Activated T-cell treated with anti-CD3 and anti-CD28 coated beads, Interleukin-2, amount 50 U/mL, for 4 hours (primary cell): ENCODE results near the gene IKZF1. TPM values are rescaled to one million over a fixed set of nuclear protein-coding genes. Genes with fewer than 3 reads are reported as not detected.

Experiments
- ATAC-seq, 2 donors: fragments of 200-7000 bp; cut with Tn5 transposase; one replicate each; pipeline ENCODE4 v1.10.0; 2021
- DNase-seq: peaks from one replicate; pipeline ENCODE4 v3.0.0-alpha.2; 2020
- H3K27me3 Mint-ChIP-seq: one replicate; pipeline ENCODE4 v1.8.0; 2021; ENCODE audit warnings: low read depth, mixed read lengths
- H3K36me3 Mint-ChIP-seq: one replicate; pipeline ENCODE4 v1.8.0; 2022; ENCODE audit warnings: mixed read lengths; ENCODE audit not compliant: insufficient read depth
- H3K4me1 Mint-ChIP-seq: one replicate; pipeline ENCODE4 v1.8.0; 2021; ENCODE audit warnings: low read depth, mixed read lengths
- H3K4me3 Mint-ChIP-seq: one replicate; pipeline ENCODE4 v1.8.0; 2021; ENCODE audit warnings: mild to moderate bottlenecking, moderate library complexity, mixed read lengths
- H3K9me3 Mint-ChIP-seq: one replicate; pipeline ENCODE4 v1.8.0; 2021; ENCODE audit warnings: mixed read lengths
- total RNA-seq, 3 donors: library from RNA; stranded (reverse); gene quantifications; one replicate each; pipeline ENCODE4 v1.2.1, GENCODE V29; 2021

The IKZF1 gene
- total RNA-seq, 3 donors from 2014 or later: 168 to 229 (median 228) TPM

DNA sequence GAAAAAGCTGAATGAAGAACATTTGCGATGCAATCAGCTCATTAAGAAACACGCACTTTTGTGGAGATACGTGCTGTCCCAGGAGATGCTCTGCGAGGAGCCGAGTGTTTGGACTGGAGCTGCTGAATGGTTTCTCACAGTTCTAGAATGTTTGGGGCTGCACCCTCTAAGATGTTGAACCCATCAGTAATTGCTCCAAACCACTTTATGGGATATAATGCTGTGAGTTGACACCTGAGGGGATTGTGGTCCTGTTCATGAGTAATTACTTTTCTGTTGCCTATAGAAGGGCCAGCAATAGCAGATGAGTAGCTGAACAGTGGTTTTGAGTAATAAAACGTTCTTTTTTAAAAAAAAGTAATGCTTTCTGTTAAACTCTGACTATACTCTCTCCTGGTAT is 63.1 kb downstream of the IKZF1 start:
- peaks cover 61% of the 10 kb centered on the region for H3K36me3 Mint-ChIP-seq
- ATAC-seq: peak; percentile 71 to 73
- peaks cover 4% of the 10 kb centered on the region for H3K9me3 Mint-ChIP-seq
- H3K4me1 Mint-ChIP-seq: peaks cover 95% of the 10 kb centered on the region
- H3K4me3 Mint-ChIP-seq: peak overlapping the region; percentile 65
- DNase-seq: no peak
- H3K27me3 Mint-ChIP-seq: no peaks in the 10 kb centered on the region

DNA sequence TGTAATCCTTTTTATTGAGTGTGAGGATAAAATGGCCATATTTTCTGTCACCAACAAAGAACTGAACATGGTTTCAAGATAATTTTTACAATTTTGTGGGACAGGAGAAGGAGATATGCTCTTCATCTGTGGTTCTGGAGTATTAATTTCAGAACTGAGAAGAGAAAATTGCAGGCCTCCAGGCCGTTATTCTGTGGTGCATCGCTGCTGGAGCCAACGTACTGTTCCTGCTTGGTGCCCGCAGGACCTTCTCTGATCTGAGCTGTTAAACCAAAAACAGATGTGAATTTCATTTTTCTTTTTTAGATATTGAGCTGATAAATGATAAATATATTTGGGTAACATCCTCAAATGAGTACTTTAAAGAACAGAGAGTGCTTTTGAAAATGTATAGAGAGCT is 63.9 kb downstream of the IKZF1 start:
- Mint-ChIP-seq H3K4me1 (peaks cover 95% of the 10 kb centered on the region), H3K36me3 (peaks cover 61% of the 10 kb centered on the region), H3K4me3 (peak overlapping the region; percentile 65), H3K27me3 (no peaks in the 10 kb centered on the region), H3K9me3 (peaks cover 4% of the 10 kb centered on the region)
- DNase-seq (no peak), ATAC-seq (no peak)

DNA sequence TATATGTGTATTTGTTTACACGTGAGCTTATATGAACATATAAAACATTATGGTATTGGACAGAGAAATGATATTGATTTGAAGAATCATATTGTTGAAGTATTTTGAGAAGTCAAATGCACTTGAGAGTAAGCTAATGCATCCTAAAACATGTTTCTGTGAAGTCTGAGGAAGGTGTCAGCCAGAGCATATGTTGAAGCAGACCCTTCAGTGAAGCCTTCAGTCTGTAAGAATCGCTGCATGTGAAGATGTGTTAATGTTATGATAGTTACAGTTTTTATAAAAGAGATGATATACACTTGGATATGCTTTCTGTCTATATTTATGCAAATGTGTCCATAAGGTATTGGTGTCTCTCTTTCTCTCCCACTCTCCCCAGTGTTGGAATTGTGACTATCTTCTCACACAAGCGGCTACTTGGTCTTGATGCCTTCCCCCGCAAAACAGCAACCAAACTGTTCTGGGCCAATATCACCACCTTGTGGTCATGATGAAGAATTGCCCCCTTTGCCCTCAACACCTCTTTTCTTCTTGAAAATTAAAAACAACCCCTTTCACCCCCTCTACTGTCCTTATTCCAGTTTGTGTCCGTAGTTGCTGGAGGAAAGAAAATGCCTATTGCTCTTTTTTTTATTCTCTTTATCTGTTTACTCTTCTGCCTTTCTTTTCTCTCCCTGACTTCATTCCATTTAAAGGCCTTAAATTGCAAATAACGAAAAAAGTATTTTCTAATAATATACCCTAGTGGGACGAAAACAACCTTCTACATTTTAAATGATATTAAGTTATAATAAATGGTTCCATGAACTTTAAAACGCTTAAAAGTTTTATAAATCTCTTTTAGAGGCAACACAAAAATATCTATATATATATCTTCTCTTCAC is 64.9 kb downstream of the IKZF1 start:
- H3K36me3 Mint-ChIP-seq: peaks cover 65% of the 10 kb centered on the region
- ATAC-seq: no peak
- peak overlapping the region; percentile 65 for H3K4me3 Mint-ChIP-seq
- DNase-seq: no peak
- H3K27me3 Mint-ChIP-seq: no peaks in the 10 kb centered on the region
- H3K4me1 Mint-ChIP-seq: peaks cover 96% of the 10 kb centered on the region
- peaks cover 4% of the 10 kb centered on the region for H3K9me3 Mint-ChIP-seq

DNA sequence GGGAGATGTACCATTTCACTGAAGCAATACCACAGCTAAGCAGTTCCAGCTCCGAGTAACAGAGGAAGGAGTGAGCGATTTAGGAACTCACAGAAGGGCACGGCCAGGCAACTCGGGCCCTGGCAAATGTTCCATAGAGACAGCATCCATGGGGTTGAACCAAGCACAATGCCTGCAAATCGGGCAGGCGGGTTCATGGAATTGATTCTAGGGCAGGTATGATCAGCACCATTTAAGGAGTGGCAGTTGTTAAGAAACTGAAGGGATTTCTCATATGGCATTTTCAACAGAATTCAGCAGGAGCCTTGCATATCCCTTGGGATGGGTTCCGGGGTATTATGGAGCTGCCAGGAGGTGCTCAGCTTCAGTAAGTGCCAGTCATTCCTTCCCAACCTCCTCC is 66.4 kb downstream of the IKZF1 start:
- no peak for DNase-seq
- no peak for ATAC-seq
- Mint-ChIP-seq H3K4me1 (peaks cover 95% of the 10 kb centered on the region), H3K4me3 (peak overlapping the region; percentile 11), H3K27me3 (no peaks in the 10 kb centered on the region), H3K36me3 (peaks cover 64% of the 10 kb centered on the region), H3K9me3 (peaks cover 4% of the 10 kb centered on the region)

DNA sequence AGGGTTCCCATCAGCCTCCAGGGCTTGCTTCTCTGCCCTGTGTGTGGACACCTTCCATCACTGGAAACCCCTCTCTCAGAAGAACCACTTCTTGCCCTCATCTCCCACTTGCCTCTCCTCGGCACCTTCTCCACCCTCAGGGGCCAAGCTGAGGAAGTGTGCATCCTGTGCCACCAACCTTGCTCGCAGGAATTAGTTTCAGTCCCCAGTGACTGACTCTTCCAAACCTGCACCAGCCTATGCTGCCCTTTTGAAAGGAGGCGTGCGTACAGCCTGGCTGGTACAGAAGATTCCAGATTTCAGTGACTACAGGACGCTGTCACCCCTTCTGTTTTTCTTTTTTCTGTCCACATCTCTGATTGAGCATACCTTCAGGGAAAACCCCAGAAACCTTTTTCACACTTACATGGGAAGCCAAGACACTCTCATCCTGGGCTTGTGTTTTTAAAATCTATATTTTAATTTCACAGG is 67.1 kb downstream of the IKZF1 start:
- Mint-ChIP-seq H3K36me3 (peaks cover 65% of the 10 kb centered on the region), H3K4me3 (peak overlapping the region; percentile 29), H3K9me3 (peaks cover 4% of the 10 kb centered on the region), H3K4me1 (peaks cover 96% of the 10 kb centered on the region), H3K27me3 (no peaks in the 10 kb centered on the region)
- no peak for DNase-seq
- ATAC-seq: peak; percentile 54 to 56

DNA sequence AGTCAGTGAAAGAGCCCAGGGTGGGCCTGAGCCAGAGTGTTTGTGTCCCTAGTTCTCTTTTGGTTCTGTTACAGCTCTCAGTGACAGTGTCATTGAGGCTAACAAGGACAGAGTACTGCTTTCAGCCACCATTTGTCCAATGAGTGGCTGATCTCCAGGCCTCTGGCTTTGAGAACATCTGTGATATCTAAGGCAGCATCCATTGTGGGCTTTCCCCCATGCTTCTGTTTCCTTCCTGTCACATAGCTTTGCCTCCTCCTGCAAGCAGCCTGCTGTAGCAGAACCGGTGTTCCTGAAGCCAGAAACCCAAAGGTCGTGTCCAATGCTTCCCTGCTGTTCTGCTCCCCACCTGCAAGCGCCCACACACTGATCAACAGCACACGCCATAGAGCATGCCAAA is 68.4 kb downstream of the IKZF1 start:
- ATAC-seq: no peak

DNA sequence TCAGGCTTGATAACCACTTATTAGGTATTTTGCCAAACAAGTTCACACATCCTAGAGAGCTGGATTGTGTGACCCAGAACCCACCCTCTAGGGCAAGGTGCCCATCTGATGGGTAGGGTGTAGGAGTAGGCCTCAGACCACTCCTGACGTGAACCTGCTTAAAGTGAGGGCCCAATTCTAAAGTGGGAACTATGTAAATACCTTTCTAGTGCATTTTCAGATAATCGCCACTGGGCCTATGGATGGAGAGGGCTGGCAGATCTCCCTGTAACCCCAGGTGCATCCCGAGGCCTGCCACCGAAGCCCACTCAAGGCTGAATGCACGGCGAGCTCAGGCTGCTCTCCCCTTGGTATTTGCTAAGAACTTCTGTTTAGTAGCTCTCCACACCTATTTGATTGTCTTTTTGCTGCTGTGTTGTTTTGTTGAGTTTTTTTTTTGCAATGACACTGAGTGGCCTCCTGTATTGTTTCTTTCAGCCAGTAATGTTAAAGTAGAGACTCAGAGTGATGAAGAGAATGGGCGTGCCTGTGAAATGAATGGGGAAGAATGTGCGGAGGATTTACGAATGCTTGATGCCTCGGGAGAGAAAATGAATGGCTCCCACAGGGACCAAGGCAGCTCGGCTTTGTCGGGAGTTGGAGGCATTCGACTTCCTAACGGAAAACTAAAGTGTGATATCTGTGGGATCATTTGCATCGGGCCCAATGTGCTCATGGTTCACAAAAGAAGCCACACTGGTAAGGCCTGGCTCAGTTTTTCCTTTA is 71.7 kb downstream of the IKZF1 start:
- Mint-ChIP-seq H3K4me3 (no peak overlapping the region), H3K4me1 (peaks cover 96% of the 10 kb centered on the region), H3K9me3 (no peaks in the 10 kb centered on the region), H3K36me3 (peaks cover 75% of the 10 kb centered on the region), H3K27me3 (no peaks in the 10 kb centered on the region)
- no peak for ATAC-seq
- DNase-seq: no peak

More for the DNA sequence above, 68.4 kb downstream of the IKZF1 start:
- Mint-ChIP-seq H3K9me3 (peaks cover 4% of the 10 kb centered on the region), H3K4me1 (peaks cover 95% of the 10 kb centered on the region), H3K27me3 (no peaks in the 10 kb centered on the region), H3K36me3 (peaks cover 67% of the 10 kb centered on the region), H3K4me3 (peak overlapping the region; percentile 23)
- no peak for DNase-seq

DNA sequence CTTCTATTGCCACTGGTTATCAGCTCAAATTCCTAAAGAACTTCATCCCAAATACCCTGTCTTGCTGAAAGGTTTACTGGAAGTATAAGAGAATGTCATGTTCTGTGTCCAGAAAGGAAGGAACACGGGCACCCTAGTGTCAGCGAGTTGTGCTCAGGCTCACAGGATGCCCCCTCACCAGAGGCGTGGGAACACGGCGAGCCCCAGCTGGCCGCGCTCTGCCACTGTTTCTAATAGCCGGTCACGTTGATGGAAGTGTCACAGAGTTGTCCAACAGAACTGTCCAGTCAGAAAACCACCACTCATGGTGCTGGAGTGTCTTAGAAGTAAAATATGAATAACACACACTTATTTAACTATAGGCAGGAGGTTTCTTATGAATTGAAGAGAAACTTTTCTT is 72.8 kb downstream of the IKZF1 start:
- peaks cover 71% of the 10 kb centered on the region for H3K36me3 Mint-ChIP-seq
- no peak for ATAC-seq
- peaks cover 96% of the 10 kb centered on the region for H3K4me1 Mint-ChIP-seq
- DNase-seq: no peak
- H3K27me3 Mint-ChIP-seq: no peaks in the 10 kb centered on the region
- no peak overlapping the region for H3K4me3 Mint-ChIP-seq
- H3K9me3 Mint-ChIP-seq: no peaks in the 10 kb centered on the region

DNA sequence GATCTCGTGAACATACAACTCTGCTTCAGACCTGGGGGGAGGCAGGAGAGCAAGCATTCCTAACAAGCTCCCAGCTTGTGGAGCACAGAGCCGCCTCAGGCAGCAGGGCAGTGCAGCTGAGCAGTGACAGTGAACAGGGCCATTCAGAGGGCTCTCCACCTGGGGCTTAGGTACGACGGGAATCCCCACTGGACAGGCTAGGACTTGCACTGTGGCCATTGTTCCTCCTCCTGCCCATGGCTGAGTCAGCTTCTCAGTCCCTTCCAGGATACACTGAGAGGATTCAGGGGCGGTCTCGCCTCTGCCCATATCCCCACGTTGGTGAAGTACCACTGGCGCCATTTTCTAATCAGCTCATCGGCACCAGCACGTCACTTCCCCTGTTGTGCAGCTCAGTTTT is 74.6 kb downstream of the IKZF1 start:
- Mint-ChIP-seq H3K27me3 (no peaks in the 10 kb centered on the region), H3K4me3 (no peak overlapping the region), H3K36me3 (peaks cover 67% of the 10 kb centered on the region), H3K4me1 (peaks cover 96% of the 10 kb centered on the region), H3K9me3 (no peaks in the 10 kb centered on the region)
- no peak for DNase-seq
- ATAC-seq: no peak

DNA sequence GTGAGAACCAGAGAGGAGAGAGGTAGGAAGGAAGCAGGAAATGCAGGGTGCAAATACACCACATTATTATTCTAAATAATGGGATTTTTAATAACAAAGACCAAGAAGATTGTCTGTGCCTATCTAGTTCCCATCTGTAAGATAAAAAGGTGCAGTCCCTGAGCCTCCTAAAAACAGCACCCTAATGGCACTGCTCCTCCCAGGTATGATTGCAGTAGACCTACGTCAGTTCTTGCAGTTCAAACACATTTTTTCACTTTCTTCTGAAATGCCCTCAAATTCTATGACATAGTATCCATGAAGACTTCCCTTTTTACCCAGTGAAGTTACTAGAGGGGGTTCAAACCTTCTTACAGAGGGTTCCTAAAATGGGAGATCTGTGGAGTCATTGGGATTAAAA is 75.0 kb downstream of the IKZF1 start:
- Mint-ChIP-seq H3K9me3 (no peaks in the 10 kb centered on the region), H3K27me3 (no peaks in the 10 kb centered on the region), H3K36me3 (peaks cover 67% of the 10 kb centered on the region), H3K4me1 (peaks cover 95% of the 10 kb centered on the region), H3K4me3 (no peak overlapping the region)
- DNase-seq: no peak
- ATAC-seq: no peak

DNA sequence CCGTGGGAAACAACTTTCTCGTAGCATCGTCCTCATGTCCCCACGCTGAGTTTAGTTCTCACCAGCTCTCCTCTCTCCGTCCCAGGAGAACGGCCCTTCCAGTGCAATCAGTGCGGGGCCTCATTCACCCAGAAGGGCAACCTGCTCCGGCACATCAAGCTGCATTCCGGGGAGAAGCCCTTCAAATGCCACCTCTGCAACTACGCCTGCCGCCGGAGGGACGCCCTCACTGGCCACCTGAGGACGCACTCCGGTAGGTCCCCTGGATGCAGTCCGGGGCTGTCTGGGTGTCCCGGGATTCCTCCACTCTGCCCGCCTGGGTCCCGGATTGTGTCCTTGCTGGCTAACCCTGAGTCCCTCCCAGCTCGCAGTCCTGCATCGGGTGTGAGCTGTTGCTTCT is 77.9 kb downstream of the IKZF1 start:
- ATAC-seq: no peak
- Mint-ChIP-seq H3K9me3 (no peaks in the 10 kb centered on the region), H3K4me3 (no peak overlapping the region), H3K36me3 (peaks cover 58% of the 10 kb centered on the region), H3K27me3 (no peaks in the 10 kb centered on the region), H3K4me1 (peaks cover 81% of the 10 kb centered on the region)
- DNase-seq: no peak

DNA sequence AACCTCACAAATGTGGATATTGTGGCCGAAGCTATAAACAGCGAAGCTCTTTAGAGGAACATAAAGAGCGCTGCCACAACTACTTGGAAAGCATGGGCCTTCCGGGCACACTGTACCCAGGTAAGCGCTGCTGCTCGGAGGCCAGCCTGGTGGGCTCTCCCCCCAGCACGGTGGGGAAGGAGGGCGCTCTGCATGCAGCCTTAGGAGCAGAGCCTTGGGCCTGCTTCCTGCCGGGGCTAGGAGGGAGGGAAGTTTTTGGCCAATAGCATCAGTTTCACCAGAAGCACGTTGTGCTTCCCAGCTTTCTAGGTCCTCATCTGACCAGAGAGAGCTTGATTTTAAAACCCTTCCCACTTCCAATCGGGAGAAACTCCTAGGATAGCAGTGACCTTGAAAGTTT is 82.8 kb downstream of the IKZF1 start:
- Mint-ChIP-seq H3K4me3 (no peak overlapping the region), H3K36me3 (peaks cover 62% of the 10 kb centered on the region), H3K27me3 (no peaks in the 10 kb centered on the region), H3K9me3 (no peaks in the 10 kb centered on the region), H3K4me1 (peaks cover 81% of the 10 kb centered on the region)
- DNase-seq (no peak), ATAC-seq (no peak)

DNA sequence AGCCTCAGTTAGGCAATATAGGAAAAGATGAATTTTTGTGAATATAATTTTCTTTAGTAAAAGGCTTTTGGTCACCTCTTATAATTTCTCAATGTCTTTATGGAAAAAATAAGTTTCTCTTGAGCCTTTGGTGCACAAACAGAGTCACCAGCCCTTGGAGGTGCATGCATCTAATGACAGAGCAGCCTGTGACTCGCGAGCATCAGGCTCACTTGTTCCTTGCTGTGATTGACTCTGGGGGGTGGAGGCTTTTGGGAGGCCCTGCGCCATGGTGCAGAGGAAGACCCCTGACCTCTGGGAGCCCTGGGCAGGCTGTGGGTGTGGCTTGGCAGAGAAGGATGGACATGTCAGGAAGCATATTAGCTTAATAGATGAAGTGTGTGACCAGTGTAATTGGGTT is 85.4 kb downstream of the IKZF1 start:
- Mint-ChIP-seq H3K4me1 (peaks cover 83% of the 10 kb centered on the region), H3K36me3 (peaks cover 68% of the 10 kb centered on the region), H3K4me3 (no peak overlapping the region), H3K27me3 (no peaks in the 10 kb centered on the region), H3K9me3 (peaks cover 5% of the 10 kb centered on the region)
- ATAC-seq (peak in 1 of 2 donors; percentile 20), DNase-seq (peak; percentile 38)

DNA sequence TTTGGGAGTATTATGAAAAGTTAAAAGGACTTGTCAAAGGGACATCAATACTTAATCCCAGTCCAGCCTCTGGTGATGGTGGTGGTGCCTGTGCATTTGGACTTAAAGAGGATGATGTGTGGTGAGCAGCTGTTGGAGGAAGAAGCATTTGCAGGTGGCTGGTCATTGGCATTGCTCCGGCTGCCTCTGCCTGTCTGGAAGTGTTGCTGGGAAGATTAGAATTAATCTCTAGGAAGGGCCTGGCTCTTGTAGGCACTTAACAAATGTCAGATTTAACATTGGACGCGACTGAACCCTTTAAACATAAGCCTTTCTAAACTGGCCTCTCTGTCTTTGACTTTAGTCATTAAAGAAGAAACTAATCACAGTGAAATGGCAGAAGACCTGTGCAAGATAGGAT is 86.9 kb downstream of the IKZF1 start:
- DNase-seq (no peak), ATAC-seq (no peak)
- Mint-ChIP-seq H3K27me3 (no peaks in the 10 kb centered on the region), H3K4me3 (no peak overlapping the region), H3K4me1 (peaks cover 86% of the 10 kb centered on the region), H3K9me3 (peaks cover 5% of the 10 kb centered on the region), H3K36me3 (peaks cover 66% of the 10 kb centered on the region)
